Thyroid gland (tissue), 4 donors: Measurements from ENCODE around the gene COPZ2. TPM values are rescaled to one million over a fixed set of nuclear protein-coding genes. Genes with fewer than 3 reads are reported as not detected.

Experiments used
- DNase-seq, 2 donors: peaks; one replicate each; pipeline ENCODE4 v3.0.0-alpha.2; 2019
- H3K27ac ChIP-seq, 3 donors: fragments of 200-600 bp; sonication (generic); 1 replicate in 2 of 3; 2 replicates in 1 of 3; pipeline ENCODE4 v1.5.1; 2016 to 2019; ENCODE audit warnings: mild to moderate bottlenecking in 1 of 3, moderate library complexity in 1 of 3
- H3K27me3 ChIP-seq: fragments of 200-600 bp; sonication (generic); one replicate; pipeline ENCODE4 v1.5.1; 2019
- H3K36me3 ChIP-seq, 2 donors: fragments of 200-600 bp; sonication (generic); one replicate each; pipeline ENCODE4 v1.5.1; 2016 to 2019
- H3K4me1 ChIP-seq, 2 donors: fragments of 200-600 bp; sonication (generic); one replicate each; pipeline ENCODE4 v1.5.1; 2017 to 2019
- H3K4me3 ChIP-seq, 3 donors: fragments of 200-600 bp; sonication (generic); replicated peaks in 1 of 3; 1 replicate in 2 of 3; 2 replicates in 1 of 3; pipeline ENCODE4 v1.5.1; 2016; ENCODE audit warnings: mild to moderate bottlenecking in 1 of 3
- H3K9me3 ChIP-seq: fragments of 200-600 bp; sonication (generic); one replicate; pipeline ENCODE4 v1.5.1; 2017
- CTCF ChIP-seq, 6 experiments: fragments of 200-600 bp in 3 of 6; fragments of 450-650 bp in 3 of 6; sonication (generic) in 3 of 6; IDR thresholded peaks; one replicate each; pipeline ENCODE4 v1.5.1; 2016 to 2019; ENCODE audit warnings: antibody characterized with exemption in 6 of 6, mild to moderate bottlenecking in 2 of 6, inconsistent platforms in 1 of 6, moderate library complexity in 1 of 6
- POLR2A ChIP-seq, 2 donors: fragments of 450-650 bp; IDR thresholded peaks; one replicate each; pipeline ENCODE4 v1.6.1; 2017; ENCODE audit warnings: antibody characterized with exemption in 2 of 2, mild to moderate bottlenecking in 2 of 2, moderate library complexity in 1 of 2
- WGBS, 2 donors: methylation state at CpG; one replicate each; pipeline ENCODE4 v1.1.5; 2017; 5-methylcytosine and 5-hydroxymethylcytosine counted together
- intact Hi-C: fragments of 100-400 bp; cut with DNase I; formaldehyde crosslinking; loops from one replicate; pipeline ENCODE4 v1.15.1; 2023
- total RNA-seq, 4 donors: library from RNA; depleted of rRNA; stranded (reverse); fragments of >200 nt; gene quantifications; one replicate each; pipeline ENCODE4 v1.2.3, GENCODE V29; 2016

COPZ2 gene
- total RNA-seq, 4 donors from 2014 or later: 19.3 to 55.8 (median 45.2) TPM

- Histone ChIP-seq H3K4me3 (no peak overlapping the region), H3K27me3 (no peaks in the 10 kb centered on the region), H3K27ac (no peak overlapping the region), H3K36me3 (no peaks in the 10 kb centered on the region), H3K4me1 (peaks cover 0 to 7% of the 10 kb centered on the region in 2 donors), H3K9me3 (no peaks in the 10 kb centered on the region)
- TF ChIP-seq CTCF (IDR thresholded peaks at IDR 0.05) (no peak), POLR2A (IDR thresholded peaks at IDR 0.05) (no peak)
- intact Hi-C loops: no loop called here
- no peak for DNase-seq
- WGBS, 2 donors: 76 to 82% methylated on average over 13 of the region's 13 CpGs
Observed at GRCh38 chr17:47995241-47995935, 42.2 kb downstream of the COPZ2 start.

GRCh38 chr17:47994724-47995123 lies 42.9 kb downstream of the COPZ2 start:
- Histone ChIP-seq H3K4me1 (peaks cover 0 to 7% of the 10 kb centered on the region in 2 donors), H3K4me3 (no peak overlapping the region), H3K9me3 (no peaks in the 10 kb centered on the region), H3K27ac (no peak overlapping the region), H3K36me3 (no peaks in the 10 kb centered on the region), H3K27me3 (no peaks in the 10 kb centered on the region)
- TF ChIP-seq CTCF (IDR thresholded peaks at IDR 0.05) (no peak), POLR2A (IDR thresholded peaks at IDR 0.05) (no peak)
- WGBS, 2 donors: 85 to 90% methylated on average over 2 to 4 of the region's 4 CpGs
- intact Hi-C loops: no loop called here
- no peak for DNase-seq

DNA sequence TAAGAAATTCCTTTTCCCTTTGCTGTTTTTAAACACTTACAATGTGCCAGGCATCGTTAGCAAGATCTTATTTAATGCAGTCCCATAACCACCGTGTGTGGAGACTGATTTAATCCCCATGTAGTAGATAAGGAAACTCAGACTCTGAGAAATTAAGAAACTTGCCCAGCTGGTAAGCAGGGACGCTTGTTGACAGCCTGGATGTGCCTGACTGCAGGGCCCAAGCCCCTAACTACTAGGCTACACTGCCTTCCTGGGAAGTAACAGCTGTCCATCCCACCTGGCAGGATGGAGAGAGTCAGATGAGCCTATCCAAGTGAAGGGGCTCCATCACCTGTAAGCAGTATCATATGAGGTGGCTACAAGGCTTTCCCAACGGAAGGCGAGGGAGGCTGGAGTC lies 43.6 kb downstream of the COPZ2 start:
- Histone ChIP-seq H3K4me1 (peaks cover 0 to 7% of the 10 kb centered on the region in 2 donors), H3K9me3 (no peaks in the 10 kb centered on the region), H3K27me3 (no peaks in the 10 kb centered on the region), H3K36me3 (no peaks in the 10 kb centered on the region), H3K4me3 (no peak overlapping the region), H3K27ac (no peak overlapping the region)
- intact Hi-C loops: no loop called here
- DNase-seq: no peak
- no peak for TF ChIP-seq POLR2A (IDR thresholded peaks at IDR 0.05)
- no peak for TF ChIP-seq CTCF (IDR thresholded peaks at IDR 0.05)
- WGBS, 2 donors: 86 to 91% methylated on average over 5 of the region's 5 CpGs

- Histone ChIP-seq H3K9me3 (no peaks in the 10 kb centered on the region), H3K36me3 (no peaks in the 10 kb centered on the region), H3K4me3 (no peak overlapping the region), H3K27me3 (no peaks in the 10 kb centered on the region), H3K27ac (no peak overlapping the region), H3K4me1 (peaks cover 0 to 12% of the 10 kb centered on the region in 2 donors)
- TF ChIP-seq CTCF (IDR thresholded peaks at IDR 0.05) (no peak), POLR2A (IDR thresholded peaks at IDR 0.05) (no peak)
- DNase-seq: no peak
- intact Hi-C loops: no loop called here
- 73 to 87% methylated on average over 9 of the region's 9 CpGs for WGBS, 2 donors
Observed at GRCh38 chr17:47993031-47993564, 44.5 kb downstream of the COPZ2 start.

DNA sequence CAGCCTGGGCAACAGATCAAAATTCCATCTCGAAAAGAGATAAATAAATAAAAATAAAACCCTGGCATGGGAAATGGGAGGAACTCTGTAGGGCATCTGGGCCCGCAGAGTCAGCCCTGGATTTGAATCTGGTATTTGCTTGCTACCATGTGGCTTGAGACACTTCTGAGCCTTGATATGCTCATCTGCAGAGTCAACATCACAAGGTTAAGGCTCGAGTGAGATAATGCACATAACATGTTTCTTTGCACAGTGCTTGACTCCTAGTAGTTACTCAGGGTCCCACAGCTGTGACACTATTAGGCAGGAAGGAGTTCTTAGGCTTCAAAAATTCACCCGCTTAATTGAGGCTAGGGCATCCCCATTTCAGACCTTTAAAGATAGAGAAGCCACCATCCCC lies 45.4 kb downstream of the COPZ2 start:
- Histone ChIP-seq H3K27me3 (no peaks in the 10 kb centered on the region), H3K27ac (no peak overlapping the region), H3K4me1 (peaks cover 8 to 21% of the 10 kb centered on the region in 2 donors), H3K36me3 (no peaks in the 10 kb centered on the region), H3K9me3 (no peaks in the 10 kb centered on the region), H3K4me3 (no peak overlapping the region)
- WGBS, 2 donors: 72% methylated on average over 4 of the region's 4 CpGs
- intact Hi-C loops: no loop called here
- TF ChIP-seq POLR2A (IDR thresholded peaks at IDR 0.05) (no peak), CTCF (IDR thresholded peaks at IDR 0.05) (no peak)
- DNase-seq: no peak
